ENCODE measurements around the gene IFNA14.

The IFNA14 gene

DNA sequence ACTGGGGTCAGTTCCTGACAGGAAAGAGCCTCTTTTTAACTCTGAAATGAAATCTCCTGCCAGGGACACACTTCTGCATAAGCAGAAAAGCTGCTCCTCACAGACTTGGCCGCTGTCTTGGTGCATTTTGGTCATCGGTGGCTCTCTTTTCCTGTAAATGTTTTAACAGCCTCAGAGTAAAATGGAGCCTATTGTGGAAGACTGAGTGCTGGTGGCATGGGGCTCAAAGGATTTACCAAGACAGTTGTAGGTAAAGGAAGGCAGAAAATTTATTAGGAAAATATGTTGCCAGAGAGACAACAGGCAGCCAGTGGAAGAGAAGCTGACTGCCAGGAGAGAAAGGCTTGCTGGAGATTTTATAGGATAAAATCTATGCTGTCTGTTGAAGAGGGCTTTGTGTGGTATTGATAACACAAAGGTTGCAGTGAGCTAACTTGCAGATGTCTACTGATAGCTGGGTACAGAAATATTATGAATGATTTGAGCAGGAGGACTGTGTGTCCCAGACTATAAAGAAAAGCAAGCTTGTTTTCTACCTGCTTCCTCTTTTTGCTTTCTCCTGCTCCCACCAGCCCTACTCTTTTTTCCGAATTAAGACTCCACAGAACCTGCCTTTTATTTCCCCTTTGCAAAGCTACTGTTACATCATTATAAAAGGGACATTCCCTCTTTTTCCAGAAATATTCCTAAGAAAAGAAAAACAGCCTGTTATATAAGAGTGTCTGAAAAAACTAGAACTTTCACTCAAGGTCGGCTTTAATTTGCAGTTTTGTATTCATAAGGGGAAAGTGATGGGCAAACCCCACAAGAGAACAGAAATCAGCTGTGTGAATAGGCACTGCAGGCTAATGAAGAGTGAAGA, 27.9 kb upstream of the IFNA14 start:
- TF ChIP-seq, protein P1, sequence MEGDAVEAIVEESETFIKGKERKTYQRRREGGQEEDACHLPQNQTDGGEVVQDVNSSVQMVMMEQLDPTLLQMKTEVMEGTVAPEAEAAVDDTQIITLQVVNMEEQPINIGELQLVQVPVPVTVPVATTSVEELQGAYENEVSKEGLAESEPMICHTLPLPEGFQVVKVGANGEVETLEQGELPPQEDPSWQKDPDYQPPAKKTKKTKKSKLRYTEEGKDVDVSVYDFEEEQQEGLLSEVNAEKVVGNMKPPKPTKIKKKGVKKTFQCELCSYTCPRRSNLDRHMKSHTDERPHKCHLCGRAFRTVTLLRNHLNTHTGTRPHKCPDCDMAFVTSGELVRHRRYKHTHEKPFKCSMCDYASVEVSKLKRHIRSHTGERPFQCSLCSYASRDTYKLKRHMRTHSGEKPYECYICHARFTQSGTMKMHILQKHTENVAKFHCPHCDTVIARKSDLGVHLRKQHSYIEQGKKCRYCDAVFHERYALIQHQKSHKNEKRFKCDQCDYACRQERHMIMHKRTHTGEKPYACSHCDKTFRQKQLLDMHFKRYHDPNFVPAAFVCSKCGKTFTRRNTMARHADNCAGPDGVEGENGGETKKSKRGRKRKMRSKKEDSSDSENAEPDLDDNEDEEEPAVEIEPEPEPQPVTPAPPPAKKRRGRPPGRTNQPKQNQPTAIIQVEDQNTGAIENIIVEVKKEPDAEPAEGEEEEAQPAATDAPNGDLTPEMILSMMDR (IDR thresholded peaks at IDR 0.05; ENCODE audit: insufficient read depth, low read length, poor library complexity, severe bottlenecking): no peak
- H3K36me3 ChIP-seq (ENCODE audit: control insufficient read depth, insufficient read depth, low read length): no peaks in the 10 kb centered on the region
- DNase-seq (ENCODE audit: extremely low read depth, insufficient read length): no peak
- H3K27me3 ChIP-seq (replicated peaks; ENCODE audit: control insufficient read depth, insufficient read depth, low read length): no peaks in the 10 kb centered on the region; the same call in 1 of the 2 replicates
- H3K4me3 ChIP-seq (replicated peaks; ENCODE audit: low read depth, low read length): no peak overlapping the region

DNA sequence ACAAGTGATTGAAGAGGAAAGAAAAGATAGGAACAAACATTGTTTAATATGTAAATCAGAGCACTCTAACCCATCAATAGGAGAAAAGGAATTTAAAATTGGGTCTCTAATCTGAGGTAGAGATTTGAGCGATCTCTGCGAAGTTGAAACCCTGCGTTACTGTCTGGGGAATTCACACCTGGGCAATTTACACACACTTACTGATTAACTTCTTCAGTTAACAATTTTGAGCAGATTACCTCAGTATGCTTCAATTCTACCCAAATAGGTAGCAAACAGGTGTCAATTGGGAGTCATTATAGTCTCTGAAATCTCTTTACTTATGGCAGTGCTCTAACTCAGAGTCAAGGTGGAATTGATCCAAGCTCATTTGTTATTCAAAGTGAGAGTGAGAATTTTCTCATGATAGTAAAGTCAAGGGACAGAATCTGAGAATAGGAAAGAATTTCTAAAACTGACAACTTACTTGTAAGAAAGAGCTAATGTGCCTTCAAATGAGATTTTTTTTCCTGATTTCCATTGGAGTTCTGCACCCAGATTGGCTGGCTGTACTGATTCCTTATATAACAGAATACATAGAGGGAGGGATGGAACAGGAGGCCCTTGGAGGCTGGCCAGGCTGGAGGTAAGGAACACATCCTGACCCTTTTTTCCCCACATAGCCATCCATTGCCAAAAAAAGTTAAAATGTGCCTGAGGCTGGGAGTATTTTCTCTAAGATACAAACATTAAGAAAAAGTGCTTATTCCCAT, 27.1 kb upstream of the IFNA14 start:
- H3K27me3 ChIP-seq (replicated peaks; ENCODE audit: control insufficient read depth, insufficient read depth, low read length): no peaks in the 10 kb centered on the region; the same call in 1 of the 2 replicates

DNA sequence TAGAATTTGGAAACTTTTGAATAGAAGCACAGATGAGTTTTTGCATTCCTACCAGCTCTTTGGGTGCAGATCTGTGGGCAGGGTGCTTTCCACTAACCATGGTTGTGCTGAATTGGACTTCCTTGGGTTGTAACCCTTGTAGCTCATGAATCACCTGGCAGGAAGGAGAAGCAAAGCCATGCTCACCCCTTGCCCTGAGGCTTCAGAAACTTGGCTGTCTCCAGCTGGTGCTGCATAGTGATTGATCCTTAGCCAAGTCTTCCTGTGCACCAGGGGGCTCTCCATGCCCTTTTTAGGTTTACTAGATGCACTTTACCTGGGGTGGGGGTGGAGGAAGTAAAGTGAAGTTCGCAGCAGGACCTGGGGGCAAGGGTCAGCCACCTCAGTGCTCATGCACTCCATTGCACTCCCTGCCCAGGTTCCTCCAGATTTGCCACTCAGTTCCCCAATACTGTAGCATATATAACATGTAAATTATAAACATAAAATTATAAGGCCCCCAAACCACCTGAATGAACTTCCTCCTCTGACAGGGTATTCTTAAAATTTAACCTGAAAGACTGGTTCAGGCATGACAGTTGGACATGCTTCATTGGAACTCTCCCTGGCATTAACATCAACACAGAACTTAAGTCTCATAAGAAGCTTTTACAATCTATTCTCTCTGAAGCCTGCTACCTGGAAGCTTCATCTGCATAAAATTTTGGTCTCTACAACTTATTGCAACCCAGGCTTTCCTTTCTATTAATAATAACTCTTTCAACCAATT, 25.8 kb upstream of the IFNA14 start:
- H3K36me3 ChIP-seq (ENCODE audit: control insufficient read depth, insufficient read depth, low read length): no peaks in the 10 kb centered on the region
- H3K27me3 ChIP-seq (replicated peaks; ENCODE audit: control insufficient read depth, insufficient read depth, low read length): no peaks in the 10 kb centered on the region; the same call in 1 of the 2 replicates
- TF ChIP-seq, protein P1 (IDR thresholded peaks at IDR 0.05; ENCODE audit: insufficient read depth, low read length, poor library complexity, severe bottlenecking): no peak
- DNase-seq (ENCODE audit: extremely low read depth, insufficient read length): no peak
- H3K4me3 ChIP-seq (replicated peaks; ENCODE audit: low read depth, low read length): no peak overlapping the region

More for the DNA sequence above, 27.1 kb upstream of the IFNA14 start:
- Histone ChIP-seq H3K36me3 (ENCODE audit: control insufficient read depth, insufficient read depth, low read length) (no peaks in the 10 kb centered on the region), H3K4me3 (replicated peaks; ENCODE audit: low read depth, low read length) (no peak overlapping the region)
- TF ChIP-seq, protein P1 (IDR thresholded peaks at IDR 0.05; ENCODE audit: insufficient read depth, low read length, poor library complexity, severe bottlenecking): no peak
- no peak for DNase-seq (ENCODE audit: extremely low read depth, insufficient read length)

DNA sequence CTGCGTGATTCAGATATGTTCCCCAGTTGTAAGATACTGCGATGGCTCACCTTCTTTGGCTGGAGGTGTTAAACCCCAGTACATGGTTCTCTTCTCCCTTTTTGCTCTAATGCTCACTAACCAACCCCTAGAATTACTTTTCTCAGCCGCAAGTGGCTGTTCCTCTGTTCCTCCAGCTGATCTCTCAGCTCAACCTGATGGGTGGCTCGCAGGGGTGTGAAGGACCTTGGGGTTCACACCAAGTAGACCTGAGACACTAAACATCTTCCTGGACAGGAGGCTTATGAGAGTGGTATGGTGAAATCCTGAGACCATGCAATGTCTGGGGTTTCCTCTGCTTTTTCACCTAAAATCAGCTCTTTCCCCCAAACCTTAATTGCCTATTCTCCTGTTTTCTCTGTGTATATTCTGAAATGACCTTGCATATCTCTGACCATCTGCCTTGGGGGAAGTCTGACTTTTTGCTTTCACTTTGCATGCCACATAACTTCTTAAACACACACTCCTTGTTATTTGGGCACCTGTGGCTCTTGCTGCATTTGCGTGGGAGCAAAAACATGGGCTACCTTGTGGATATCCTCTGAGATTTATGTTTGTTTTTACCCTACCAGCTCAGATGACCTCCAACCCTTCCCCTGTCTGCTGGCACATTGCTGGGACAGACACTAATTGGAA, 15.9 kb upstream of the IFNA14 start:
- Histone ChIP-seq H3K36me3 (ENCODE audit: control insufficient read depth, insufficient read depth, low read length) (no peaks in the 10 kb centered on the region), H3K27me3 (replicated peaks; ENCODE audit: control insufficient read depth, insufficient read depth, low read length) (peaks cover 1% of the 10 kb centered on the region; the same call in 1 of the 2 replicates), H3K4me3 (replicated peaks; ENCODE audit: low read depth, low read length) (no peak overlapping the region)
- DNase-seq (ENCODE audit: extremely low read depth, insufficient read length): no peak
- TF ChIP-seq, protein P1 (IDR thresholded peaks at IDR 0.05; ENCODE audit: insufficient read depth, low read length, poor library complexity, severe bottlenecking): no peak

Measured in GM06990 (cell line).